ENCODE data around the gene SLC39A11.

The SLC39A11 gene

GRCh38 chr17:72646176-72646575, 446.3 kb downstream of the SLC39A11 start:
- H3K4me2 ChIP-seq (ENCODE audit: low read depth, low read length), result no peak overlapping the region
- no peak overlapping the region for H3K27ac ChIP-seq (ENCODE audit: low read length)
- TF ChIP-seq EZH2phosphoT487 (IDR thresholded peaks at IDR 0.05; ENCODE audit: low read length) (no peak), CTCF (IDR thresholded peaks at IDR 0.05; ENCODE audit: low read length) (no peak), EZH2 (optimal IDR thresholded peaks at IDR 0.05; ENCODE audit: low read depth, low read length) (no peak)
- H3K36me3 ChIP-seq (replicated peaks; ENCODE audit: insufficient read depth, low read length), result no peaks in the 10 kb centered on the region
- no peak for DNase-seq
- H2AFZ ChIP-seq (ENCODE audit: low read length), result no peak overlapping the region
- no peaks in the 10 kb centered on the region for H4K20me1 ChIP-seq (ENCODE audit: insufficient read depth, low read length)
- H3K9me3 ChIP-seq (replicated peaks; ENCODE audit: insufficient read depth, low read length), result no peaks in the 10 kb centered on the region
- H3F3A ChIP-seq (ENCODE audit: insufficient read depth, low read length), result no peaks in the 10 kb centered on the region
- no peak overlapping the region for H3K9ac ChIP-seq (ENCODE audit: low read length)
- no peaks in the 10 kb centered on the region for H3K9me2 ChIP-seq (replicated peaks; ENCODE audit: insufficient read depth, low read length)
- no peaks in the 10 kb centered on the region for H3K27me3 ChIP-seq (replicated peaks; ENCODE audit: insufficient read depth, low read length)
- H3K4me3 ChIP-seq (ENCODE audit: low read length), result no peak overlapping the region
- no peaks in the 10 kb centered on the region for H3K79me2 ChIP-seq (ENCODE audit: low read length)
- no peaks in the 10 kb centered on the region for H3K4me1 ChIP-seq (ENCODE audit: low read length)

GRCh38 chr17:72644492-72644891, 448.0 kb downstream of the SLC39A11 start:
- H3K4me3 ChIP-seq (ENCODE audit: low read length), result no peak overlapping the region
- no peaks in the 10 kb centered on the region for H3K4me1 ChIP-seq (ENCODE audit: low read length)
- no peak overlapping the region for H3K9ac ChIP-seq (ENCODE audit: low read length)
- no peaks in the 10 kb centered on the region for H3K9me2 ChIP-seq (replicated peaks; ENCODE audit: insufficient read depth, low read length)
- no peaks in the 10 kb centered on the region for H3K9me3 ChIP-seq (replicated peaks; ENCODE audit: insufficient read depth, low read length)
- TF ChIP-seq CTCF (IDR thresholded peaks at IDR 0.05; ENCODE audit: low read length) (no peak), EZH2phosphoT487 (IDR thresholded peaks at IDR 0.05; ENCODE audit: low read length) (no peak), EZH2 (optimal IDR thresholded peaks at IDR 0.05; ENCODE audit: low read depth, low read length) (no peak)
- no peaks in the 10 kb centered on the region for H3K36me3 ChIP-seq (replicated peaks; ENCODE audit: insufficient read depth, low read length)
- H3K79me2 ChIP-seq (ENCODE audit: low read length), result no peaks in the 10 kb centered on the region
- H4K20me1 ChIP-seq (ENCODE audit: insufficient read depth, low read length), result no peaks in the 10 kb centered on the region
- H3K27me3 ChIP-seq (replicated peaks; ENCODE audit: insufficient read depth, low read length), result no peaks in the 10 kb centered on the region
- no peak overlapping the region for H3K27ac ChIP-seq (ENCODE audit: low read length)
- no peak overlapping the region for H3K4me2 ChIP-seq (ENCODE audit: low read depth, low read length)
- no peak for DNase-seq
- no peaks in the 10 kb centered on the region for H3F3A ChIP-seq (ENCODE audit: insufficient read depth, low read length)
- H2AFZ ChIP-seq (ENCODE audit: low read length), result no peak overlapping the region

GRCh38 chr17:72643575-72644216, 448.8 kb downstream of the SLC39A11 start:
- no peaks in the 10 kb centered on the region for H4K20me1 ChIP-seq (ENCODE audit: insufficient read depth, low read length)

More at GRCh38 chr17:72643575-72644216, 448.8 kb downstream of the SLC39A11 start:
- no peaks in the 10 kb centered on the region for H3K27me3 ChIP-seq (replicated peaks; ENCODE audit: insufficient read depth, low read length)
- no peaks in the 10 kb centered on the region for H3K4me1 ChIP-seq (ENCODE audit: low read length)
- no peak overlapping the region for H3K9ac ChIP-seq (ENCODE audit: low read length)
- no peak for DNase-seq
- H3K79me2 ChIP-seq (ENCODE audit: low read length), result no peaks in the 10 kb centered on the region
- H2AFZ ChIP-seq (ENCODE audit: low read length), result no peak overlapping the region
- no peak for TF ChIP-seq EZH2phosphoT487 (IDR thresholded peaks at IDR 0.05; ENCODE audit: low read length)
- no peak for TF ChIP-seq EZH2 (optimal IDR thresholded peaks at IDR 0.05; ENCODE audit: low read depth, low read length)
- no peak for TF ChIP-seq CTCF (IDR thresholded peaks at IDR 0.05; ENCODE audit: low read length)
- no peak overlapping the region for H3K27ac ChIP-seq (ENCODE audit: low read length)
- H3K36me3 ChIP-seq (replicated peaks; ENCODE audit: insufficient read depth, low read length), result no peaks in the 10 kb centered on the region
- H3K4me2 ChIP-seq (ENCODE audit: low read depth, low read length), result no peak overlapping the region
- H3K4me3 ChIP-seq (ENCODE audit: low read length), result no peak overlapping the region
- H3K9me2 ChIP-seq (replicated peaks; ENCODE audit: insufficient read depth, low read length), result no peaks in the 10 kb centered on the region
- no peaks in the 10 kb centered on the region for H3F3A ChIP-seq (ENCODE audit: insufficient read depth, low read length)
- H3K9me3 ChIP-seq (replicated peaks; ENCODE audit: insufficient read depth, low read length), result no peaks in the 10 kb centered on the region

Data from MM.1S (cell line).